Lower leg skin (tissue), 3 donors: ENCODE data around the gene GRIK4.

ENCODE experiments used
- CTCF ChIP-seq, 3 donors: fragments of 450-650 bp; IDR thresholded peaks; one replicate each; pipeline ENCODE4 v1.5.1; 2016; ENCODE audit warnings: antibody characterized with exemption in 3 of 3, mild to moderate bottlenecking in 3 of 3, moderate library complexity in 2 of 3
- POLR2A ChIP-seq, 2 donors: fragments of 450-650 bp; IDR thresholded peaks; one replicate each; pipeline ENCODE4 v1.6.1; 2016 to 2017; ENCODE audit warnings: antibody characterized with exemption in 2 of 2, mild to moderate bottlenecking in 1 of 2, moderate library complexity in 1 of 2

GRCh38 chr11:121029153-121029552 is 517.6 kb downstream of the GRIK4 start:
- TF ChIP-seq POLR2A (IDR thresholded peaks at IDR 0.05) (no peak), CTCF (IDR thresholded peaks at IDR 0.05) (no peak)
